ENCODE results near the gene ITGB1.

Gene ITGB1

DNA sequence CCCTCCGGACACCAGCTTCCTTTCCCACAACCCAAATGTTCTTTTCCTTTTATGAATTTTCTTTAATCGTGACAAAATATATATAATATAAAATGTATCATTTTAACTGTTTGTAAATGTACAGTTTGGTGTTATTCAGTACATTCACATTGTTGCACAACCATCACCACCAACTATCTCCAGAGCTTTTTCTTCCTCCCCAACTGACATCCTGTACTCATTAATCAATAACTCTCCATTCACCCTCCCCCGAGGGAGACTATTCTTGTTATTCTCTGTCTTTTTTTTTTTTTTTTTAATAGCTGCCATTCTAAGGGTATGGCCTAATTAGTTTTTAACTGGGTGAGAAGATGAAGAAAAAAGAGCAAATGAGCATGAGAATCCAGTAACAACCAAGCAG lies 30.6 kb upstream of the ITGB1 start:
- H3F3A ChIP-seq (ENCODE audit: insufficient read depth, low read length), result no peaks in the 10 kb centered on the region
- no peak overlapping the region for H3K4me3 ChIP-seq (ENCODE audit: low read depth, low read length, poor library complexity, severe bottlenecking)
- H3K9me3 ChIP-seq (ENCODE audit: low read length), result no peaks in the 10 kb centered on the region
- H3K9me2 ChIP-seq (ENCODE audit: low read depth, low read length), result no peaks in the 10 kb centered on the region
- no peak overlapping the region for H2AFZ ChIP-seq (ENCODE audit: low read length)
- H4K20me1 ChIP-seq (ENCODE audit: insufficient read depth, low read length), result no peaks in the 10 kb centered on the region
- no peak overlapping the region for H3K4me2 ChIP-seq (ENCODE audit: low read length)
- no peaks in the 10 kb centered on the region for H3K79me2 ChIP-seq (ENCODE audit: insufficient read depth, low read length)
- H3K4me1 ChIP-seq (ENCODE audit: insufficient read depth, low read length, severe bottlenecking), result peaks cover 32% of the 10 kb centered on the region
- TF ChIP-seq, protein P1, sequence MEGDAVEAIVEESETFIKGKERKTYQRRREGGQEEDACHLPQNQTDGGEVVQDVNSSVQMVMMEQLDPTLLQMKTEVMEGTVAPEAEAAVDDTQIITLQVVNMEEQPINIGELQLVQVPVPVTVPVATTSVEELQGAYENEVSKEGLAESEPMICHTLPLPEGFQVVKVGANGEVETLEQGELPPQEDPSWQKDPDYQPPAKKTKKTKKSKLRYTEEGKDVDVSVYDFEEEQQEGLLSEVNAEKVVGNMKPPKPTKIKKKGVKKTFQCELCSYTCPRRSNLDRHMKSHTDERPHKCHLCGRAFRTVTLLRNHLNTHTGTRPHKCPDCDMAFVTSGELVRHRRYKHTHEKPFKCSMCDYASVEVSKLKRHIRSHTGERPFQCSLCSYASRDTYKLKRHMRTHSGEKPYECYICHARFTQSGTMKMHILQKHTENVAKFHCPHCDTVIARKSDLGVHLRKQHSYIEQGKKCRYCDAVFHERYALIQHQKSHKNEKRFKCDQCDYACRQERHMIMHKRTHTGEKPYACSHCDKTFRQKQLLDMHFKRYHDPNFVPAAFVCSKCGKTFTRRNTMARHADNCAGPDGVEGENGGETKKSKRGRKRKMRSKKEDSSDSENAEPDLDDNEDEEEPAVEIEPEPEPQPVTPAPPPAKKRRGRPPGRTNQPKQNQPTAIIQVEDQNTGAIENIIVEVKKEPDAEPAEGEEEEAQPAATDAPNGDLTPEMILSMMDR (IDR thresholded peaks at IDR 0.05; ENCODE audit: low read length), result no peak
- TF ChIP-seq EZH2 (IDR thresholded peaks at IDR 0.05; ENCODE audit: borderline replicate concordance, low read length), result no peak
- H3K27ac ChIP-seq (ENCODE audit: low read depth, low read length, poor library complexity, severe bottlenecking), result no peak overlapping the region
- no peaks in the 10 kb centered on the region for H3K36me3 ChIP-seq (ENCODE audit: insufficient read depth, low read length)
- no peak overlapping the region for H3K9ac ChIP-seq (ENCODE audit: low read length)
- H3K27me3 ChIP-seq (ENCODE audit: insufficient read depth, low read length), result no peaks in the 10 kb centered on the region

DNA sequence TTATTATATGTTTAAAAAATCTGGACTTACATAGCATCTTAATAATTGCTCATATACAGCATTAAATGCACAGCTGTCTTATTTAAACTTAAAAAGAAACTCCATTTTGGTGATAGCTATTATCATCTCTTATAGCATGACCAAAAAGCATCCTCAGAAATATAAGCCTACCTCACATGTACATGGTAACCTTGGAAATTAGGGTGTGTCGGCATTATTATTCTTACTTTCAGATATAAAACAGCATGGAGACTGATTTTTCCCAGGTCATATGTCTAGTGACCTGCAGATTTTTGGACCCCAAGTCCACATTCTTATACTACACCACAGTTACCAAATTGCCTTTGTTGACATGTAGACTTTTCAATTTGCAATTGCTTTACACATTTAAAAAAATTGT lies 29.1 kb upstream of the ITGB1 start:
- Histone ChIP-seq H2AFZ (ENCODE audit: low read length) (no peak overlapping the region), H3K27me3 (ENCODE audit: insufficient read depth, low read length) (no peaks in the 10 kb centered on the region), H3K36me3 (ENCODE audit: insufficient read depth, low read length) (no peaks in the 10 kb centered on the region), H3K79me2 (ENCODE audit: insufficient read depth, low read length) (no peaks in the 10 kb centered on the region), H3K9me2 (ENCODE audit: low read depth, low read length) (no peaks in the 10 kb centered on the region), H4K20me1 (ENCODE audit: insufficient read depth, low read length) (no peaks in the 10 kb centered on the region), H3K27ac (ENCODE audit: low read depth, low read length, poor library complexity, severe bottlenecking) (no peak overlapping the region), H3K9ac (ENCODE audit: low read length) (no peak overlapping the region), H3K9me3 (ENCODE audit: low read length) (no peaks in the 10 kb centered on the region), H3F3A (ENCODE audit: insufficient read depth, low read length) (no peaks in the 10 kb centered on the region), H3K4me2 (ENCODE audit: low read length) (no peak overlapping the region), H3K4me1 (ENCODE audit: insufficient read depth, low read length, severe bottlenecking) (peaks cover 37% of the 10 kb centered on the region), H3K4me3 (ENCODE audit: low read depth, low read length, poor library complexity, severe bottlenecking) (no peak overlapping the region)
- TF ChIP-seq, protein P1 (IDR thresholded peaks at IDR 0.05; ENCODE audit: low read length), result no peak
- no peak for TF ChIP-seq EZH2 (IDR thresholded peaks at IDR 0.05; ENCODE audit: borderline replicate concordance, low read length)

DNA sequence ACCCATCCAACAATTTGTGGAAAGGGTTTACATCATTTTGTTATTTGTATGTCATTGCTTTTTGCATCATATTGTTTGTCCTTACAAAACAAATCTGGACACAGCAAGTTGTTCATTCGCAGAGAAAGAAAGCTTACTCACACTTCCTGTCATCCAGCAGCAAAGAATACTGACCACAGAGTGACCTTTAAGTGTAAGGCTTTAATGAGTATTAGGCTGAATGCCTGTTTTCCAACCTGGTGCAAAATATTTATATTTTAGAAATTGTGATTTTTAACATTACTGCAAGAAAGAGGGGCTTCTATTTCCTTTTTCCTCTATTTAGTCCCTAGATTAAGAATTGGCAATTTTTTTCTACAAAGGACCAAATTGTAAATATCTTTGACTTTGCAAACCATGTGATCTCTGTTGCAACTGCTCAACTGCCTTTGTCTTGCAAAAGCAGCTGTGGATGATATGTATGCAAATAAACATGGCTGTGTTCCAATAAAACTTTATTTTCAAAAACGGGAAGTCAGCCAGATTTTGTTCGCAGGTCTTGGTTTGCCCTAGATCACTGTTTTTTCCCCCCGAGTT lies 27.8 kb upstream of the ITGB1 start:
- Histone ChIP-seq H4K20me1 (ENCODE audit: insufficient read depth, low read length) (no peaks in the 10 kb centered on the region), H3K36me3 (ENCODE audit: insufficient read depth, low read length) (no peaks in the 10 kb centered on the region), H2AFZ (ENCODE audit: low read length) (peak overlapping the region; percentile 40; the same call in 1 of the 2 replicates), H3K27me3 (ENCODE audit: insufficient read depth, low read length) (no peaks in the 10 kb centered on the region), H3K79me2 (ENCODE audit: insufficient read depth, low read length) (no peaks in the 10 kb centered on the region), H3K4me1 (ENCODE audit: insufficient read depth, low read length, severe bottlenecking) (peaks cover 50% of the 10 kb centered on the region), H3F3A (ENCODE audit: insufficient read depth, low read length) (no peaks in the 10 kb centered on the region), H3K27ac (ENCODE audit: low read depth, low read length, poor library complexity, severe bottlenecking) (peak overlapping the region; percentile 80), H3K4me3 (ENCODE audit: low read depth, low read length, poor library complexity, severe bottlenecking) (no peak overlapping the region), H3K9ac (ENCODE audit: low read length) (peak overlapping the region; percentile 8; the same call in 1 of the 2 replicates), H3K9me3 (ENCODE audit: low read length) (no peaks in the 10 kb centered on the region), H3K9me2 (ENCODE audit: low read depth, low read length) (no peaks in the 10 kb centered on the region), H3K4me2 (ENCODE audit: low read length) (peak overlapping the region; percentile 19; the same call in 1 of the 2 replicates)
- no peak for TF ChIP-seq EZH2 (IDR thresholded peaks at IDR 0.05; ENCODE audit: borderline replicate concordance, low read length)
- TF ChIP-seq, protein P1 (IDR thresholded peaks at IDR 0.05; ENCODE audit: low read length), result no peak

Data from OCI-LY1 (cell line).